A549 (cell line): Measurements from ENCODE around the gene PARP1.

ENCODE experiments used
- BCL3 ChIP-seq: fragments of >200 bp; sonication (Bioruptor Twin); formaldehyde crosslinking; IDR thresholded peaks from 3 replicates; pipeline ENCODE4 v1.6.1; 2016
- CTCF ChIP-seq: fragments of >200 bp; sonication (Bioruptor Twin); formaldehyde crosslinking; IDR thresholded peaks from 3 replicates; pipeline ENCODE4 v1.5.1; 2016
- ELK1 ChIP-seq: fragments of 150-350 bp; IDR thresholded peaks from 2 replicates; pipeline ENCODE4 v1.6.1; 2014; ENCODE audit warnings: low read depth, mild to moderate bottlenecking, low read length
- POLR2A ChIP-seq: IDR thresholded peaks from 2 replicates; pipeline ENCODE4 v1.6.1; 2012; ENCODE audit warnings: mild to moderate bottlenecking, low read length
- RFX5 ChIP-seq: fragments of 450-650 bp; IDR thresholded peaks from 2 replicates; pipeline ENCODE4 v1.7.1; 2014; ENCODE audit warnings: antibody characterized with exemption, mild to moderate bottlenecking, moderate library complexity
- SREBF2 ChIP-seq: fragments of 450-650 bp; IDR thresholded peaks from 2 replicates; pipeline ENCODE4 v1.6.1; 2014; ENCODE audit warnings: mild to moderate bottlenecking, moderate library complexity
- TP53 ChIP-seq: fragments of 250-450 bp; sonication (Bioruptor Pico); IDR thresholded peaks from 2 replicates; pipeline ENCODE4 v1.5.0; 2021; ENCODE audit warnings: mild to moderate bottlenecking, moderate library complexity

DNA sequence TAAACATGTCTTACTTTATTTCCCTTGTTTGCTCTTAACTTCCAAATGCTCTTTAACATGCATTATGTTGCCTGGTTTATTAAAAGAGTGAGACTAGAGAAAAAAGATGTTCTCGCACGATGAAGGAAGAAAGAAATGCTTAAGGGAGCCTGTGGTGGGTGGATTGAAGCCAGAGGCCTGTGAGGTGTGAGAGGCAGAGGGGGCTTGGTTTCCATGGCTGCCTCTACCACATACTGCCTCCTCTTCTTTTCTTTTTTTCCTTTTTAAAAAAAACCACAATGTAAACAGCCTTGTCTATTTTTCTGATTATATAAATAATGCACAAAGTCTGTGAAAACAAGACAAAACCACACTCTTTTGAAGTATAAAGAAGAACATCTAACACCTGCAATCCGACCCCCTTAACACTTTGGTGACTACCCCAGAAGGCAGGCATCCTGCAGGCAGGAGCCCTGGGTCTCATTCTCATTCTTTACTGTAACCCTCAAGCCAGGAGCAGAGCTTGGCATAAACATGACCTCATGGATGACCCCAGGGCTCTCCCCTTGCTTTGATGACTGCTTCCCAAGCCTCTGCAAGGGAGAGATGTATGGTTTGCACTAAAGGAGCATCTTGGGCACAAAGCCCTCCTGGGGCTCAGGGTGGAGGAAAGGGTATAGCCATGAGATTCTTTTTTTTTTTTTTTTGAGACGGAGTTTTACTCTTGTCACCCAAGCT lies 10.1 kb upstream of the PARP1 start:
- TF ChIP-seq BCL3: no peak
- TF ChIP-seq CTCF: no peak
- TF ChIP-seq ELK1: no peak
- no peak for TF ChIP-seq POLR2A
- no peak for TF ChIP-seq RFX5
- no peak for TF ChIP-seq TP53 (CRISPR knock-in tag)
- TF ChIP-seq SREBF2: no peak
